Measurements from ENCODE around the gene BICDL1.
"Not testable (repeated sequence)": the region's sequence is repeated elsewhere in the genome, so short reads cannot be mapped to it uniquely, and the experiment has no call there.

Gene BICDL1

GRCh38 chr12:120032242-120032641, 43.2 kb downstream of the BICDL1 start:
- no peak overlapping the region for H3K4me3 ChIP-seq (ENCODE audit: control insufficient read depth, low read depth, low read length)
- no peak for TF ChIP-seq CTCF (IDR thresholded peaks at IDR 0.05; ENCODE audit: control insufficient read depth, insufficient read depth, low read depth, low read length, missing control alignments)
- no peak for DNase-seq (ENCODE audit: low read depth)

GRCh38 chr12:120037851-120038250, 48.8 kb downstream of the BICDL1 start:
- DNase-seq (ENCODE audit: low read depth) = no peak
- TF ChIP-seq CTCF (IDR thresholded peaks at IDR 0.05; ENCODE audit: control insufficient read depth, insufficient read depth, low read depth, low read length, missing control alignments) = no peak
- H3K4me3 ChIP-seq (ENCODE audit: control insufficient read depth, low read depth, low read length) = no peak overlapping the region

- DNase-seq (ENCODE audit: low read depth) = no peak
- no peak for TF ChIP-seq CTCF (IDR thresholded peaks at IDR 0.05; ENCODE audit: control insufficient read depth, insufficient read depth, low read depth, low read length, missing control alignments)
- H3K4me3 ChIP-seq (ENCODE audit: control insufficient read depth, low read depth, low read length) = no peak overlapping the region
These were observed 50.7 kb downstream of the BICDL1 start for GRCh38 chr12:120039711-120040110.

- DNase-seq (ENCODE audit: low read depth) = no peak
- TF ChIP-seq CTCF (IDR thresholded peaks at IDR 0.05; ENCODE audit: control insufficient read depth, insufficient read depth, low read depth, low read length, missing control alignments) = no peak
- H3K4me3 ChIP-seq (ENCODE audit: control insufficient read depth, low read depth, low read length) = no peak overlapping the region
These were observed 52.6 kb downstream of the BICDL1 start for GRCh38 chr12:120041386-120042231.

GRCh38 chr12:120045367-120045766, 56.3 kb downstream of the BICDL1 start:
- H3K4me3 ChIP-seq (ENCODE audit: control insufficient read depth, low read depth, low read length); DNase-seq (ENCODE audit: low read depth): not testable (repeated sequence)

GRCh38 chr12:120047072-120047471, 58.0 kb downstream of the BICDL1 start:
- no peak overlapping the region for H3K4me3 ChIP-seq (ENCODE audit: control insufficient read depth, low read depth, low read length)
- TF ChIP-seq CTCF (IDR thresholded peaks at IDR 0.05; ENCODE audit: control insufficient read depth, insufficient read depth, low read depth, low read length, missing control alignments) = no peak
- no peak for DNase-seq (ENCODE audit: low read depth)

GRCh38 chr12:120048263-120048662, 59.2 kb downstream of the BICDL1 start:
- DNase-seq (ENCODE audit: low read depth) = no peak
- TF ChIP-seq CTCF (IDR thresholded peaks at IDR 0.05; ENCODE audit: control insufficient read depth, insufficient read depth, low read depth, low read length, missing control alignments) = no peak
- H3K4me3 ChIP-seq (ENCODE audit: control insufficient read depth, low read depth, low read length) = no peak overlapping the region
